SK-MEL-5 (cell line): ENCODE measurements around the gene ALG1L2. TPM values are rescaled to one million over a fixed set of nuclear protein-coding genes. Genes with fewer than 3 reads are reported as not detected.
"Not testable (repeated sequence)": the region's sequence is repeated elsewhere in the genome, so short reads cannot be mapped to it uniquely, and the experiment has no call there.

ENCODE experiments used
- DNase-seq: peaks from one replicate; pipeline ENCODE4 v3.0.0-alpha.2; 2016; ENCODE audit warnings: low read depth, low spot score
- in situ Hi-C: cut with HindIII; loops from 2 replicates; pipeline ENCODE4 v1.10.0; 2016; ENCODE audit warnings: low sequenced_read_pairs, high pct_unique_total_duplicates, low pct_unique_long_range_greater_than_20kb
- total RNA-seq: library from RNA; depleted of rRNA; stranded (reverse); fragments of >200 nt; shearing (Covaris generic); gene quantifications from 2 replicates; pipeline ENCODE4 v1.2.3, GENCODE V29; 2014

ALG1L2 gene
- total RNA-seq, 1 experiment from 2014 or later, result not detected

DNA sequence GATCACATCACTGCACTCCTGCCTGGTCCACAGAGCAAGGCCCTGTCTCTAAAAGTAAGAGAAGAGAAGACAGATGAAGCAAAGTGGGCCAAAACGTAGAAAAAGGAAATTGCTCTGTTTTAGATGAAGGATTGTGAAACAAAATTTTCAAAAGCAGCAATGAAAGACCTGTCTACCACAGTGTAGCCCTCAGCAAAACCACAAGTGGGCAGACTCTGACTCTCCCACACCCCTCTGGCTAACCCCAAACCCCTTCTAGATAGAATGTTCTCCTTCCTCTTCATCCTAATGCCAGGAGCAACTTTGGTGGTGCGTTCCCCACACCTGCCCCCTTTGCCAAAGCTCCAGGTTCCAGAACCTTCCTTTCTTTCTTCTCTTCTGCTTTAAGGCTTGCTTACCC is 5.0 kb downstream of the ALG1L2 start:
- DNase-seq, in situ Hi-C loops: not testable (repeated sequence)

- no peak for DNase-seq
- in situ Hi-C loops, result no loop called here
These were observed 6.4 kb downstream of the ALG1L2 start for GRCh38 chr3:130088061-130088460.

- DNase-seq, in situ Hi-C loops: not testable (repeated sequence)
These were observed 9.1 kb downstream of the ALG1L2 start for GRCh38 chr3:130090681-130091080.

DNA sequence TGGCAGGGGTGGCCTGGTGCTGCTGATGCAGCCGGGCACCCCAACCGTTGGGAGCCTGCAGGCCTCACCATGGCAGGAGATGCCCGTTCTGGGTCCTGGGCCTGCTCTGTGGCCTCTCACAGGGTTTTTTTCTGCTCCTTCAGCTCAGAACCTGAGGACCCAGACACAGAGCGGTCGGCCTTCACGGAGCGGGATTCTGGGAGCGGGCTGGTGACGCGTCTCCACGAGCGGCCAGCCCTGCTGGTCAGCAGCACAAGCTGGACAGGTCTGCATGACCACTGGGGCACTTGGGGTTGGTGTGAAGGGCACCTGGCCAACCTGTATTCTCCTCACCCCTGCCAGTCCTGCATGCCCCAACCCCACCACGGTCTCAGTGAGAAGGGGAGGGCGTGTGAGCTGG is 10.3 kb downstream of the ALG1L2 start:
- in situ Hi-C loops, result no loop called here

GRCh38 chr3:130093741-130094391 is 12.2 kb downstream of the ALG1L2 start:
- in situ Hi-C loops, result no loop called here
- DNase-seq, result no peak

More for the DNA sequence above, 10.3 kb downstream of the ALG1L2 start:
- DNase-seq, result no peak

DNA sequence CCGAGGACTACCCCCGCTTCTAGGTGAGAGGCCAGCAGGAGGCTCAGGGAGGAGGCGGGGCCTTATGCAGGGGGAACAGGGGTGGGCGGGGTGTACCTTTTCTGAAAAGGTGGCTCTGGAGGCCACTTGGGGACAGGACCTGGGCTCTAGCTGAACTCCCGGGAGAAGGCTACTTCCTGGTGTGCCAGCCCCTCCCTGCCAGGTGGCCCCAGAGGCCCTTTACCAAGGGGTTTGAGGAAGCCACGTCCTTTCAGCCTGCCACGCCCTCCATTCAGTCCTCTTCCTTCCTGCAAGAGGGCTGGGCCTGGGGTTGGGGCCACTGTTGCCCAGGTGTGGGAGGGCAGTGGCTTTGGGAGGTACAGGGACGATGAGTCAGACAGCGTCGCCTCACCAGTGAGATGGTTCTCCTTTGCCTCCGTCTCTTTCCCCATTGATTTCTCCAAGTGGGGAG is 12.9 kb downstream of the ALG1L2 start:
- in situ Hi-C loops, DNase-seq: not testable (repeated sequence)

GRCh38 chr3:130095858-130096257 is 14.2 kb downstream of the ALG1L2 start:
- in situ Hi-C loops, DNase-seq: not testable (repeated sequence)

DNA sequence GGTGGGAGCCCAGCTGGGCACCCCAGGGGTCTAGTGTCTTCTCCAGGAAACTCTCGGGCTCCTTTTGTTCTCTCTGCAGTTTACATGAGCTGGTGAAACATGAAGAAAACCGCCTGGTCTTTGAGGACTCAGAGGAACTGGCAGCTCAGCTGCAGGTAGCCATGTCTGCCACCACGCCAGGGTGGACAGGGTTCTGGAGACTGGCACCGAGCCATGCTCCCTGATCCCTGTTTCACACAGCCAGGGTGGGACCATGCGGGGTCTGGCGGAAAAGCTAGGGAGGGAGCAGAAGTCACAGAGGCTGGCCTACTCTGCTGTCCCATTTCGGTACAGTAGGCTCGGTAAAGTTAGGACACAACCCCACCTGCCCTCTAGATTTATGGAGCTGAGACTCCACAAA is 15.5 kb downstream of the ALG1L2 start:
- in situ Hi-C loops, result not testable (repeated sequence)

DNA sequence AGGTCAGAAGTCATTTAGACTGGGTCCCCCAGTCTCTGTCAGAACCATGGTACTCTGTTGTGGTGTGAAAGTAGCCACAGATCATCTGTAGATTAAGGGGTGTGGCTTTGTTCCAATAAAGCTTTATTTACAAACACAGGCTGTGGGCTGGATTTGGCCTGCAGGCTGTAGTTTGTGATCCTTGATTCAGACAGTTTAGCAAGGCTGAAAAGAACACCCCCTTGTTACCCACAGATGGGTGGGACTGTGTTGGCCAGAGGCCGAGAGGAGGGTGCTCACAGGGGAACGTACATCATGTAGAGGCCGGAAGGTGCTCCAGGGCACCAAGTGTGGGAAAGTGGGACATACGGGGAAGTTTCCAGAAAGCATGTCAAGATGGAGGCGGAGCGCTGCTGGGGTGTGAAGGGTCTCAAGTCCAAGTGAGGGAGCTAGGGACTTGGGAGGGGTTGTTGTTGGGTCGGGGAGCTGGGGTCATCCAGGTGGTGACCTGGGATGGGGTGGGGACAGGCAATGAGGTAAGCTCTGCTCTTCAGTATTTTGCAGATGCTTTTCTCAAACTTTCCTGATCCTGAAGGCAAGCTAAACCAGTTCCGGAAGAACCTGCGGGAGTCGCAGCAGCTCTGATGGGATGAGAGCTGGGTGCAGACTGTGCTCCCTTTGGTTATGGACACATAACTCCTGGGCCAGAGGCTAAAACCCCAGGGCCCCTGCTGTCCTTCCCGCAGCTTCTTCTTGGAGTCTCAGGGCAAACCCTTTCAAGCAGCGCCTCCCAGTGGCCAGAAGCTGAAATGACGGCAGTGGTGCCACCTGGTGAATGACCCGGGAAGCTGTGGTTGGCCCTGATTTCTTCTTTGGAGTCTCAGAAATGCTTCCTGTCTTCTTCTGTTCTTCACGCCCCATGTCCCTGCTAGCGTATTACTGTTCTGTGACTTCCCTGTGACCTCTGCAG is 16.3 kb downstream of the ALG1L2 start:
- in situ Hi-C loops, result not testable (repeated sequence)
- peak; percentile 32 for DNase-seq

More for the DNA sequence above, 15.5 kb downstream of the ALG1L2 start:
- not testable (repeated sequence) for DNase-seq

- in situ Hi-C loops, DNase-seq: not testable (repeated sequence)
These were observed 17.2 kb downstream of the ALG1L2 start for GRCh38 chr3:130098639-130099385.

DNA sequence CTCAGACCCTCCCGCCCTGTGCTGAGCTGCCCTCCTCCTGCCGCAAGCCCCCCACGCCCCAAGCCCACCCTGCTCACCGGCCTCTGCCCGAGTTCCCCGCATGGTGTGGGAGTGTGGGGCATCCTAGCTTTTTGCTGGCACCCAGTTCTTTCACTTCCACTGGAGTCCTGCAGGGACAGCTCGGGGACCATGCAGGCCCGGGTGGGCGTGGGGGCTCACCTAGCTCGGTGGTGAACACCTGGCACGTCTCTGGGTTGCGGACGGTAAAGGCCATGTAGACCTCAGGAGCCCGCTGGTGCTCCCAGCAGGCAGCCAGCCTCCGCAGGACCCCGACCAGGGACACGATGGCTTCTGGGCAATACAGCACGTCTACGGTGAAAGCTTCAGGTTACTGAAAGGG is 20.9 kb downstream of the ALG1L2 start:
- in situ Hi-C loops, DNase-seq: not testable (repeated sequence)

DNA sequence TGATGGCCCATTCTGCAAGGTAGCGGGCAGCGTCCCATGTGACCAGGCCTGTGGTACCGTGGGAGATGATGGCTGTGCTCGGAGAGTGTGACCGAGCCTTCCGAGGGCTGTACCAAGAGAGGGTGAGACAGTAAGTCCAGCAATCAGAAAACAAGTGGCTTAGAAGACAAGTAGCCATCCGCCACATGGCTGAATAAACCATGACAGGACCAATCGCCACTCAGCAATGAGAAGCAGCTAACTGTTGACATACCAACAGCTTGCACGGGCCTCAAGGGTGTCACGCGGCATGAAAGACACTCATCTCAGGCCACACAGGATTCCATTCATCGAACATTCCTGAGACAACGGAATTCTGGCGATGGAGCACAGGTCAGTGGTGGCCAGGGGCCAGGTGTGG is 22.6 kb downstream of the ALG1L2 start:
- DNase-seq, in situ Hi-C loops: not testable (repeated sequence)

GRCh38 chr3:130107333-130107995 is 25.8 kb downstream of the ALG1L2 start:
- in situ Hi-C loops, result not testable (repeated sequence)

DNA sequence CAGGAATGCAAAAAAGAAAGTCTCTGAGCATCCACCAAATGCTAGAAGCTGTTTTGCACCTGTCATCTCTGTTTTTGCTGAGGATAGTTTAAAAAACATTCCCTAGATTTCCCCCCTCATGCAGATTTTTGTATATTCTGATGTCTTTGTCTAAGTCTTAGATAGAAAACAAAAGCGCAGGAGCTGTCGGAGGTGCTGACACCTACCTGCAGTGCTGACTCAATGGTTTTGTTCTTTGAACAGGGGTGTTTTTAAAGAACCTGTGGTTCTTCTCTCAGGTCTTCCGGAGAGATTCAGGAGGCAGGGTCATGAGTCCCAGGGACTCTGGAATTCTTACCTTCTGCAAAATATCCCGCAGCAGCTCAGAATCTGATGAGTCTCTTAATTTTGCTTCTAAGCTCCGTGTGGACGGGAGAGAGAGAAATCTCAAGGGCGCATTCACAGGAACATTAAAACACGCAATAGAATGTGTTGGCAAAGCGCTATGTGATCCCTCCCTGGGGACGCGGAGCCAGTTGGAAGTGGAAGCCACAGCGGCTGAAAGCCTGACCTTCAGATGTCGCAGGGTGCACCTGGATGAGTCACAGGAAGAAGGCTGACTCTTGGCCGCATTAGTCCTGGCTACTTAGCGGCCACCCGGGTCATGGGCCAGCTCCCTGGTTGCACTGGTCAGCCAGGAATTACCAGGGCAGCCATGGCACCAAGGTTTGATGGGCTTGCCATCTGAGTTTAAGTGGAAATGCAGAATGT is 27.4 kb downstream of the ALG1L2 start:
- in situ Hi-C loops, DNase-seq: not testable (repeated sequence)

More at GRCh38 chr3:130107333-130107995, 25.8 kb downstream of the ALG1L2 start:
- DNase-seq, result not testable (repeated sequence)

DNA sequence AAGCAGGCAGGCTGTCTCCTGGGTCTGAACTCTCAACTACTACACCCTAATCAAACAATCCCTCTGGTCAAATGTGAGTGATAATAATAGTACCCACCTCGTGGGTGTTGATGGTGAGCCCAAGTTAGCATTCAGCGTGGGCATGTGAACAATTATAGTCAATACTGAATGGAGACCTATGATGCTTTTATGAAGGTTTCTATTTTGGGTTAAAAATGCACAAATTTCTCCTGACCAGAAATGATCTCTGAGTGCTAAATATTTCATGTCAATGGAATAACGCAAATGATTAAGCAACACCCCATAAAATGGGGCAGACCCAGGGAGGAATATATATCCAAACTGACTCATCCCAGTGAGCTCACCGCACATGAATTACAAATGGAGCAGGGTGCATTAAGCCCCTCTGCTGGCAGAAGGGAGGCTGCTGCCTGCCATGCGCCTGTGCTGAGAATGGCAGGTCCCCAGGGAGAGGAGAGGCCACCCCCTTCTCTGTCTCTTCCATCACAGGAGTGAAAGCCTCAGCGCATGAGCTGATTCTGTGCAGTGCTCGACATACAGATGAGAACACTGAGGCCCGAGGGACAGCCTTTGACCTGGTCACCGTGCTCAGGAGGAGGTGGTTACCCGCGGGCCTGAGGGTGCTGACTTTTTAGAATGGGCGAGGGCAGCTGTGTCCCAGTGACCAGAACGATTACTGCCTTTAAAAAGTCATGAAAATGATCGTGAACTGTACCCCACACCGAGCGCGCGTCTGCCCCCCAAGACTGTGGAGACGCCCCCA is 28.9 kb downstream of the ALG1L2 start:
- in situ Hi-C loops, result not testable (repeated sequence)
- DNase-seq, result peak; percentile 24
